Neuronal stem cell (in vitro differentiated cells): ENCODE measurements around the gene GLRX5. TPM values are rescaled to one million over a fixed set of nuclear protein-coding genes. Genes with fewer than 3 reads are reported as not detected.

Source experiments
- DNase-seq: peaks from one replicate; pipeline ENCODE4 v3.0.0-alpha.2; 2013; ENCODE audit warnings: low spot score
- H2AFZ ChIP-seq: one replicate; pipeline ENCODE4 v1.6.1; 2013; ENCODE audit warnings: mild to moderate bottlenecking, low read length, inconsistent platforms
- H2AK5ac ChIP-seq: 2 replicates; pipeline ENCODE4 v1.6.1; 2013; ENCODE audit warnings: low read depth, mild to moderate bottlenecking, inconsistent platforms, low read length, moderate library complexity, mixed read lengths
- H2BK120ac ChIP-seq: 2 replicates; pipeline ENCODE4 v1.6.1; 2013; ENCODE audit warnings: low read depth, mild to moderate bottlenecking, inconsistent platforms, low read length, moderate library complexity, mixed read lengths
- H2BK12ac ChIP-seq: one replicate; pipeline ENCODE4 v1.6.1; 2013; ENCODE audit warnings: low read length, inconsistent platforms
- H2BK15ac ChIP-seq: 2 replicates; pipeline ENCODE4 v1.6.1; 2013; ENCODE audit warnings: mild to moderate bottlenecking, low read length, inconsistent platforms, mixed read lengths
- H2BK5ac ChIP-seq: one replicate; pipeline ENCODE4 v1.6.1; 2013; ENCODE audit warnings: inconsistent platforms, mild to moderate bottlenecking, low read length, moderate library complexity
- H3K14ac ChIP-seq: one replicate; pipeline ENCODE4 v1.6.1; 2013; ENCODE audit warnings: low read length, inconsistent platforms
- H3K18ac ChIP-seq: 2 replicates; pipeline ENCODE4 v1.6.1; 2013; ENCODE audit warnings: low read length, inconsistent platforms
- H3K23ac ChIP-seq: 2 replicates; pipeline ENCODE4 v1.6.1; 2013; ENCODE audit warnings: low read depth, mild to moderate bottlenecking, mixed read lengths, low read length, inconsistent platforms; ENCODE audit not compliant: poor library complexity
- H3K27ac ChIP-seq: replicated peaks from 3 replicates; pipeline ENCODE4 v1.5.1; 2013; ENCODE audit warnings: low read length, inconsistent platforms
- H3K27me3 ChIP-seq, 3 experiments: 2 replicates each; pipeline ENCODE4 v1.6.1; 2013; ENCODE audit warnings: low read length in 3 of 3, mild to moderate bottlenecking in 2 of 3, inconsistent platforms in 1 of 3, low read depth in 1 of 3, mixed read lengths in 1 of 3, moderate library complexity in 1 of 3; ENCODE audit not compliant: control insufficient read depth in 3 of 3, insufficient read depth in 3 of 3
- H3K36me3 ChIP-seq, 2 donors: replicated peaks in 1 of 2; 2 replicates each; pipeline ENCODE4 v1.6.1; 2013; ENCODE audit warnings: low read length in 2 of 2; ENCODE audit not compliant: control insufficient read depth in 2 of 2, insufficient read depth in 2 of 2
- H3K4ac ChIP-seq: 2 replicates; pipeline ENCODE4 v1.6.1; 2013; ENCODE audit warnings: inconsistent platforms, mild to moderate bottlenecking, low read length, moderate library complexity
- H3K4me1 ChIP-seq, 2 donors: 1 replicate in 1 of 2; 2 replicates in 1 of 2; pipeline ENCODE4 v1.6.1; 2013; ENCODE audit warnings: low read length in 2 of 2, low read depth in 1 of 2; ENCODE audit not compliant: control insufficient read depth in 2 of 2, insufficient read depth in 1 of 2
- H3K4me2 ChIP-seq: one replicate; pipeline ENCODE4 v1.6.1; 2013; ENCODE audit warnings: mild to moderate bottlenecking, low read length, inconsistent platforms; ENCODE audit not compliant: insufficient read depth, poor library complexity, severe bottlenecking
- H3K4me3 ChIP-seq, 2 donors: 2 replicates each; pipeline ENCODE4 v1.5.1; 2013; ENCODE audit warnings: low read length in 2 of 2, mild to moderate bottlenecking in 2 of 2, inconsistent platforms in 1 of 2, moderate library complexity in 1 of 2
- H3K79me1 ChIP-seq: one replicate; pipeline ENCODE4 v1.6.1; 2013; ENCODE audit warnings: low read depth, mild to moderate bottlenecking, inconsistent platforms, low read length, moderate library complexity
- H3K9ac ChIP-seq: one replicate; pipeline ENCODE4 v1.6.1; 2013; ENCODE audit warnings: mild to moderate bottlenecking, low read depth, low read length, inconsistent platforms; ENCODE audit not compliant: poor library complexity
- H3K9me3 ChIP-seq, 2 donors: replicated peaks in 1 of 2; 2 replicates each; pipeline versions ENCODE3 to v1.6.1; 2013; ENCODE audit warnings: low read length in 2 of 2, mild to moderate bottlenecking in 2 of 2, inconsistent platforms in 1 of 2, low read depth in 1 of 2, mixed read lengths in 1 of 2, moderate library complexity in 1 of 2; ENCODE audit not compliant: control insufficient read depth in 2 of 2, insufficient read depth in 1 of 2
- H4K8ac ChIP-seq: one replicate; pipeline ENCODE4 v1.6.1; 2013; ENCODE audit warnings: low read depth, mild to moderate bottlenecking, inconsistent platforms, low read length, moderate library complexity
- H4K91ac ChIP-seq: one replicate; pipeline ENCODE4 v1.6.1; 2013; ENCODE audit warnings: low read length, low read depth, mild to moderate bottlenecking, inconsistent platforms; ENCODE audit not compliant: poor library complexity
- WGBS, 2 donors: extraction: QIAGEN DNeasy Blood & Tissue Kit; methylation state at CpG; one replicate each; pipeline ENCODE4 v1.1.7; 2013; ENCODE audit warnings: missing lambda C conversion rate in 2 of 2, mixed read lengths in 1 of 2; ENCODE audit not compliant: insufficient read length in 2 of 2, insufficient replicate concordance in 1 of 2; ENCODE audit errors: extremely low coverage in 2 of 2; 5-methylcytosine and 5-hydroxymethylcytosine counted together
- polyA plus RNA-seq, 2 experiments: library from polyadenylated mRNA; stranded (reverse); fragments of 200-250 nt; gene quantifications; one replicate each; pipeline ENCODE4 v1.2.3, GENCODE V29; 2013

Gene GLRX5
- 77.4 TPM for polyA plus RNA-seq (2013, experiment 1 of 2)
- polyA plus RNA-seq (2013, experiment 2 of 2), result 74.7 TPM

GRCh38 chr14:95534299-95535225, at the start of gene GLRX5:
TSS of gene GLRX5 (plus strand) at chr14:95535050. CDS start at chr14:95535090, 40 bp downstream.
- H3K4me2 ChIP-seq, result peak within 1 kb of the TSS; percentile 99
- peak within 1 kb of the TSS; percentile 74 for H3K18ac ChIP-seq
- H3K14ac ChIP-seq, result peak within 1 kb of the TSS; percentile 73
- H2BK5ac ChIP-seq, result no peak within 1 kb of the TSS
- peak within 1 kb of the TSS; percentile 60 for H2AK5ac ChIP-seq
- no peaks in the 10 kb centered on the region for H3K27me3 ChIP-seq
- peak; percentile 100 for DNase-seq
- peaks cover 2 to 33% of the 10 kb centered on the region in 2 donors for H3K36me3 ChIP-seq
- H3K4me1 ChIP-seq, result peaks cover 23 to 33% of the 10 kb centered on the region in 2 donors
- H3K4ac ChIP-seq, result no peak within 1 kb of the TSS
- peaks cover 12% of the 10 kb centered on the region for H3K79me1 ChIP-seq
- peak within 1 kb of the TSS; percentile 74 for H3K23ac ChIP-seq
- no peak within 1 kb of the TSS for H4K8ac ChIP-seq
- H3K4me3 ChIP-seq, result peak within 1 kb of the TSS; percentile 78 to 97
- H2BK12ac ChIP-seq, result no peak within 1 kb of the TSS
- peak within 1 kb of the TSS; percentile 24 for H2BK15ac ChIP-seq
- peak within 1 kb of the TSS; percentile 98 for H3K9ac ChIP-seq
- H2AFZ ChIP-seq, result peak within 1 kb of the TSS; percentile 90
- no peak within 1 kb of the TSS for H4K91ac ChIP-seq
- WGBS, 2 donors, result no CpG with 5 or more reads among the region's 97 CpGs
- H3K9me3 ChIP-seq, result no peaks in the 10 kb centered on the region
- peak within 1 kb of the TSS; percentile 87 for H3K27ac ChIP-seq
- H2BK120ac ChIP-seq, result no peak within 1 kb of the TSS

GRCh38 chr14:95485222-95485819, 49.5 kb upstream of the GLRX5 start:
- no peak for DNase-seq
- H3K23ac ChIP-seq, result no peak overlapping the region

GRCh38 chr14:95486875-95487668, 47.8 kb upstream of the GLRX5 start:
- no peak overlapping the region for H3K4me2 ChIP-seq
- H3K18ac ChIP-seq, result no peak overlapping the region
- no peak overlapping the region for H3K23ac ChIP-seq
- no peak overlapping the region for H2BK120ac ChIP-seq
- WGBS, 2 donors, result no CpG with 5 or more reads among the region's 15 CpGs
- no peak overlapping the region for H2BK12ac ChIP-seq
- peaks cover 0 to 16% of the 10 kb centered on the region in 2 donors for H3K4me1 ChIP-seq
- H3K9me3 ChIP-seq, result no peaks in the 10 kb centered on the region
- H3K36me3 ChIP-seq, result no peaks in the 10 kb centered on the region
- no peak overlapping the region for H3K27ac ChIP-seq
- DNase-seq, result no peak
- no peak overlapping the region for H4K8ac ChIP-seq
- H2BK5ac ChIP-seq, result no peak overlapping the region
- no peak overlapping the region for H2AK5ac ChIP-seq
- no peak overlapping the region for H3K4ac ChIP-seq
- H3K4me3 ChIP-seq, result no peak overlapping the region
- H4K91ac ChIP-seq, result no peak overlapping the region
- no peak overlapping the region for H2AFZ ChIP-seq
- no peaks in the 10 kb centered on the region for H3K79me1 ChIP-seq
- no peak overlapping the region for H3K9ac ChIP-seq
- H2BK15ac ChIP-seq, result no peak overlapping the region
- H3K27me3 ChIP-seq, result peaks cover 0 to 28% (median 0%) of the 10 kb centered on the region in 3 experiments
- no peak overlapping the region for H3K14ac ChIP-seq

More at GRCh38 chr14:95485222-95485819, 49.5 kb upstream of the GLRX5 start:
- Histone ChIP-seq H2BK12ac (peak overlapping the region; percentile 8), H3K27me3 (peaks cover 0 to 34% (median 0%) of the 10 kb centered on the region in 3 experiments), H3K9me3 (no peaks in the 10 kb centered on the region), H4K8ac (no peak overlapping the region), H3K4me3 (no peak overlapping the region), H3K36me3 (no peaks in the 10 kb centered on the region), H3K4me2 (no peak overlapping the region), H2BK15ac (peak overlapping the region; percentile 72), H3K4me1 (peaks cover 0 to 28% of the 10 kb centered on the region in 2 donors), H2BK120ac (no peak overlapping the region), H3K9ac (no peak overlapping the region), H4K91ac (no peak overlapping the region), H3K79me1 (no peaks in the 10 kb centered on the region), H2AFZ (no peak overlapping the region), H2BK5ac (no peak overlapping the region), H3K14ac (no peak overlapping the region), H3K4ac (peak overlapping the region; percentile 4), H3K18ac (peak overlapping the region; percentile 69), H3K27ac (no peak overlapping the region), H2AK5ac (no peak overlapping the region)
- WGBS, 2 donors, result no CpG with 5 or more reads among the region's 7 CpGs
